ENCODE results near the gene TOMM40. TPM values are rescaled to one million over a fixed set of nuclear protein-coding genes. Genes with fewer than 3 reads are reported as not detected.
"Not testable (repeated sequence)": the region's sequence is repeated elsewhere in the genome, so short reads cannot be mapped to it uniquely, and the experiment has no call there.

The TOMM40 gene
- total and polyA plus RNA-seq, 2 experiments from 2014 or later, result 67.9 to 83.1 TPM

DNA sequence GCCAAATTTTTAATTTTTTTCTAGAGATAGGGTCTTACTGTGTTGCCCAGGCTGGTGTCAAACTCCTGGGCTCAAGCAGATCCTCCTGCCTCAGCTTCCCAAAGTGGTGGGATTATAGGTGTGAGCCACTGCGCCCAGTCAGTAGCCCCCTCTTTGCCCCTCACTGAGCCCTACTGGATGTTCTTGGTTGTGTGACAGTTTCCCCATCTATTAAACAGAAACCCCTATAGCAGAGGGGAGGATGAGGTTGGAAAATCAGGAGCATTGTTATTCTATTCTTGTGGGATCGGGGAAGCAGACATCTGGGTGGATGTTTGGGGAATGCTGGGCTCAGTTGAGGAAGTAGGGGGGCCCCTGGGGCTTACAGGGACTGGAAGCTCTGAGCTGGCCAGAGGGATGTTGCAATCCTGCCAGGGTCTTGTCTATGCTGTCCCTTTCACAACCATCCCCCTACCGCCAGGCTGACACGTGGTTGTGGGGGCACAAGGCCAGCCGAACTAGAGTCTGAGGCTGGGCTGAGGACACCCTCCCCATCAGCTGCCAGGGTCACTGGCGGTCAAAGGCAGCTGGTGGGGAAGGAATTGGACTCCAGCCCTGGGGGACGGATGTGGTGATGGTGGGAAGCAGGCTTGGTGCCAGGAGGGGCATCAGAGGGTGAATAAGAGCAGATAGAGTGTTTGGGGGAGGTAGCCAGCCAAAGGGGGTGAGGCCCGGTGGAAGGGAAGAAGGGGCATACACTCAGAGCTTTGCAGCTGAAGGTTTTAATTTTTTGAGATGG, 34.2 kb downstream of the TOMM40 start:
- WGBS (ENCODE audit: low lambda C conversion rate, missing lambda C conversion rate), result 76% methylated on average over 8 of the region's 8 CpGs

DNA sequence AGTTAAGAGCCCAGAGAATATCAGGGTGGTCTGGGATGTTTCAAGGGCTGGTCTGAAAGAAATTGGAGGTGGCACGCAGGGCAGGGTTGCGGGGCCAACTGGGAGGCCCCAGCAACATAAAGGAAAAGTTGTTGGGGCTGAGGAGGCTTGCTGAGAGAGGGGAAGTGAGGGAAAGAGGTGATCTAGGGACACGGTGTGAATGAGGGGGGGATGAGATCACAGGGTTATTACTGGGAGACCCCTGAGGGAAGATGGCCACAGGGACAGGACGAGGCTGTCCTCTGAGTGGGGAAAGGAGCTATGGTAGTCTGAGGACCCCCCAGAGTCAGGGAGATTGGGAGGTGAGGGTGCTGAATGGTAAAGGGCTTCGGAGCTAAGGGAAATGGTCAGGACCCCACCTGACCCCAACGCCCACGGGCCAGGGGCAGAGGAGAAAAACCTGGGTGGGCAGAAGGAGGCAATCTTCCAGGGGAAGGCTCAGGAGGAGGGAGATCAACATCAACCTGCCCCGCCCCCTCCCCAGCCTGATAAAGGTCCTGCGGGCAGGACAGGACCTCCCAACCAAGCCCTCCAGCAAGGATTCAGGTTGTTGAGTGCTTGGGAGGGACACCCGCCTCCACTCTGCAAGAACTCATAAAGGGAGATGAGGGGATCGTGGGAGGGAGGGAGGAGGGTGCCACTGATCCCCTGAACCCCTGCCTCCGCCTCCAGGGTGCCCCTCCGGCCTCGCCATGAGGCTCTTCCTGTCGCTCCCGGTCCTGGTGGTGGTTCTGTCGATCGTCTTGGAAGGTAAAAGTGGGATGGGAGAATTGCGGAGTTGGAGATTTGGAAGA, 35.4 kb downstream of the TOMM40 start:
- H3K27me3 ChIP-seq, result not testable (repeated sequence)

More for the DNA sequence above, 34.2 kb downstream of the TOMM40 start:
- Histone ChIP-seq H3K36me3 (replicated peaks; ENCODE audit: insufficient read depth, low read depth) (no peaks in the 10 kb centered on the region), H3K9me3 (ENCODE audit: low read depth) (no peaks in the 10 kb centered on the region), H3K4me1 (ENCODE audit: insufficient read depth) (peaks cover 10% of the 10 kb centered on the region), H3K27me3 (no peaks in the 10 kb centered on the region), H3K79me2 (no peaks in the 10 kb centered on the region), H3K4me3 (no peak overlapping the region), H3K27ac (peak overlapping the region; percentile 86), H4K20me1 (ENCODE audit: insufficient read depth, poor library complexity, severe bottlenecking) (no peaks in the 10 kb centered on the region), H3K4me2 (peak overlapping the region; percentile 55), H2AFZ (no peak overlapping the region), H3K9me2 (replicated peaks; ENCODE audit: insufficient read depth) (no peaks in the 10 kb centered on the region)
- DNase-seq (ENCODE audit: low spot score), result peak; percentile 73
- TF ChIP-seq, protein P1, sequence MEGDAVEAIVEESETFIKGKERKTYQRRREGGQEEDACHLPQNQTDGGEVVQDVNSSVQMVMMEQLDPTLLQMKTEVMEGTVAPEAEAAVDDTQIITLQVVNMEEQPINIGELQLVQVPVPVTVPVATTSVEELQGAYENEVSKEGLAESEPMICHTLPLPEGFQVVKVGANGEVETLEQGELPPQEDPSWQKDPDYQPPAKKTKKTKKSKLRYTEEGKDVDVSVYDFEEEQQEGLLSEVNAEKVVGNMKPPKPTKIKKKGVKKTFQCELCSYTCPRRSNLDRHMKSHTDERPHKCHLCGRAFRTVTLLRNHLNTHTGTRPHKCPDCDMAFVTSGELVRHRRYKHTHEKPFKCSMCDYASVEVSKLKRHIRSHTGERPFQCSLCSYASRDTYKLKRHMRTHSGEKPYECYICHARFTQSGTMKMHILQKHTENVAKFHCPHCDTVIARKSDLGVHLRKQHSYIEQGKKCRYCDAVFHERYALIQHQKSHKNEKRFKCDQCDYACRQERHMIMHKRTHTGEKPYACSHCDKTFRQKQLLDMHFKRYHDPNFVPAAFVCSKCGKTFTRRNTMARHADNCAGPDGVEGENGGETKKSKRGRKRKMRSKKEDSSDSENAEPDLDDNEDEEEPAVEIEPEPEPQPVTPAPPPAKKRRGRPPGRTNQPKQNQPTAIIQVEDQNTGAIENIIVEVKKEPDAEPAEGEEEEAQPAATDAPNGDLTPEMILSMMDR (IDR thresholded peaks at IDR 0.05; ENCODE audit: poor library complexity), result no peak
- TF ChIP-seq EZH2 (IDR thresholded peaks at IDR 0.05; ENCODE audit: borderline replicate concordance), result no peak
- TF ChIP-seq EZH2phosphoT487 (IDR thresholded peaks at IDR 0.05; ENCODE audit: low read depth, severe bottlenecking, unreplicated experiment), result no peak

DNA sequence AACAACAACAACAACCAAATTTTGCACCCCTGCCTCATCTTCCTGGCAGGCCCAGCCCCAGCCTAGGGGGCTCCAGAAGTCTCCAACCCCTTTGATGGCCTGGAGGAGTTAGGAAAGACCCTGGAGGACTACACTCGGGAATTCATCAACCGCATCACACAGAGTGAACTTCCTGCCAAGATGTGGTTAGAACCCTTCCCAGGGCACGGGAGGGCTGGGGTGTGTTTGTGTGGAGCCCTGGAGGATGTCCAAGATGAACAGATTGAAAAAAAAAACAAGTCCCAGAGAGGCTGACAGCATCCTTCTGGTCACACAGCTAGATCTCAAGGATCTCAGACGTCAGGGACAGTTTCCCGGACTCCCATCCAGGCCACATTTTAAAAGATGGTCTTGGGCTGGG, 36.7 kb downstream of the TOMM40 start:
- Histone ChIP-seq H4K20me1 (ENCODE audit: insufficient read depth, poor library complexity, severe bottlenecking) (no peaks in the 10 kb centered on the region), H3K36me3 (replicated peaks; ENCODE audit: insufficient read depth, low read depth) (no peaks in the 10 kb centered on the region), H3K4me1 (ENCODE audit: insufficient read depth) (peaks cover 10% of the 10 kb centered on the region), H3K27me3 (no peaks in the 10 kb centered on the region), H3K4me2 (no peak overlapping the region), H3K9me3 (ENCODE audit: low read depth) (no peaks in the 10 kb centered on the region), H3K27ac (peak overlapping the region; percentile 59), H3K79me2 (no peaks in the 10 kb centered on the region), H2AFZ (no peak overlapping the region), H3K4me3 (no peak overlapping the region), H3K9me2 (replicated peaks; ENCODE audit: insufficient read depth) (no peaks in the 10 kb centered on the region)
- WGBS (ENCODE audit: low lambda C conversion rate, missing lambda C conversion rate), result 81% methylated on average over 5 of the region's 5 CpGs
- TF ChIP-seq EZH2phosphoT487 (IDR thresholded peaks at IDR 0.05; ENCODE audit: low read depth, severe bottlenecking, unreplicated experiment), result no peak
- TF ChIP-seq, protein P1 (IDR thresholded peaks at IDR 0.05; ENCODE audit: poor library complexity), result no peak
- no peak for TF ChIP-seq EZH2 (IDR thresholded peaks at IDR 0.05; ENCODE audit: borderline replicate concordance)
- DNase-seq (ENCODE audit: low spot score), result no peak

More for the DNA sequence above, 35.4 kb downstream of the TOMM40 start:
- H3K36me3 ChIP-seq (replicated peaks; ENCODE audit: insufficient read depth, low read depth); H3K9me2 ChIP-seq (replicated peaks; ENCODE audit: insufficient read depth); H3K4me3 ChIP-seq; H2AFZ ChIP-seq; H4K20me1 ChIP-seq (ENCODE audit: insufficient read depth, poor library complexity, severe bottlenecking); H3K79me2 ChIP-seq; H3K9me3 ChIP-seq (ENCODE audit: low read depth); DNase-seq (ENCODE audit: low spot score): not testable (repeated sequence)
- WGBS (ENCODE audit: low lambda C conversion rate, missing lambda C conversion rate), result 73% methylated on average over 13 of the region's 19 CpGs
- peak overlapping the region; percentile 57 for H3K4me2 ChIP-seq
- peak overlapping the region; percentile 86 for H3K27ac ChIP-seq
- H3K4me1 ChIP-seq (ENCODE audit: insufficient read depth), result peaks cover 10% of the 10 kb centered on the region

DNA sequence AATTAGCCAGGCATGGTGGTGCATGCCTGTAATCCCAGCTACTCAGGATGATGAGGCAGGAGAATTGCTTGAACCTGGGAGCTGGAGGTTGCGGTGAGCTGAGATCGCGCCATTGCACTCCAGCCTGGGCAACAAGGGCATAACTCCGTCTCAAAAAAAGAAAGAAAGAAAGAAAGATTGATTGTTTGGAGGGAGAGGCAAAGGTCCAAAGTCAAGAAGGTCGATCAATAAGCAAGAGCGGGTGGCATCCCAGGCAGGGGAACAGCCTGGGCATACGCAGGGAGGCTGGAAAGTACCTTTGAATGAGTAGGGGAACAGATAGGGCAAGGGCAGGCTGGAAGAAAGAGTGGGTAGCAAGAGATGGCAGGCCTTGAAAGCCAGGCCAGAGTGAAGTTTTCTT, 39.0 kb downstream of the TOMM40 start:
- no peaks in the 10 kb centered on the region for H3K27me3 ChIP-seq
- TF ChIP-seq EZH2 (IDR thresholded peaks at IDR 0.05; ENCODE audit: borderline replicate concordance) (no peak), EZH2phosphoT487 (IDR thresholded peaks at IDR 0.05; ENCODE audit: low read depth, severe bottlenecking, unreplicated experiment) (no peak)
- TF ChIP-seq, protein P1 (IDR thresholded peaks at IDR 0.05; ENCODE audit: poor library complexity), result no peak
- H3K27ac ChIP-seq, result no peak overlapping the region
- no peak for DNase-seq (ENCODE audit: low spot score)
- WGBS (ENCODE audit: low lambda C conversion rate, missing lambda C conversion rate), result 91% methylated on average over 7 of the region's 7 CpGs
- no peak overlapping the region for H3K4me3 ChIP-seq
- H3K9me3 ChIP-seq (ENCODE audit: low read depth), result no peaks in the 10 kb centered on the region
- H4K20me1 ChIP-seq (ENCODE audit: insufficient read depth, poor library complexity, severe bottlenecking), result no peaks in the 10 kb centered on the region
- no peaks in the 10 kb centered on the region for H3K36me3 ChIP-seq (replicated peaks; ENCODE audit: insufficient read depth, low read depth)
- H3K9me2 ChIP-seq (replicated peaks; ENCODE audit: insufficient read depth), result no peaks in the 10 kb centered on the region
- no peak overlapping the region for H2AFZ ChIP-seq
- H3K4me2 ChIP-seq, result no peak overlapping the region
- no peaks in the 10 kb centered on the region for H3K79me2 ChIP-seq
- peaks cover 8% of the 10 kb centered on the region for H3K4me1 ChIP-seq (ENCODE audit: insufficient read depth)

Measured in hepatocyte (in vitro differentiated cells).